H7 (cell line): ENCODE measurements around the gene ANO1. TPM values are rescaled to one million over a fixed set of nuclear protein-coding genes. Genes with fewer than 3 reads are reported as not detected.

Experiments
- DNase-seq: peaks from one replicate; pipeline ENCODE4 v3.0.0; 2012
- H3K27me3 ChIP-seq: 2 replicates; pipeline ENCODE4 v1.6.0; 2011; ENCODE audit warnings: mild to moderate bottlenecking, low read length; ENCODE audit not compliant: control insufficient read depth, insufficient read depth
- H3K36me3 ChIP-seq: replicated peaks from 2 replicates; pipeline ENCODE4 v1.5.1; 2011; ENCODE audit warnings: low read length; ENCODE audit not compliant: control insufficient read depth, insufficient read depth
- H3K4me3 ChIP-seq: 2 replicates; pipeline ENCODE4 v1.5.1; 2011; ENCODE audit warnings: low read depth, mild to moderate bottlenecking, control low read depth, low read length, moderate library complexity; ENCODE audit not compliant: insufficient read depth
- total RNA-seq: library from RNA; depleted of rRNA; stranded (reverse); fragments of >200 nt; shearing (Covaris generic); gene quantifications from 2 replicates; pipeline ENCODE4 v1.2.3, GENCODE V29; 2014

ANO1 gene
- total RNA-seq, 1 experiment from 2014 or later, result 1.1 TPM

GRCh38 chr11:70118642-70119041 is 40.5 kb downstream of the ANO1 start:
- DNase-seq, result no peak
- no peaks in the 10 kb centered on the region for H3K27me3 ChIP-seq
- H3K4me3 ChIP-seq, result no peak overlapping the region
- H3K36me3 ChIP-seq, result no peaks in the 10 kb centered on the region

GRCh38 chr11:70119502-70119901 is 41.4 kb downstream of the ANO1 start:
- Histone ChIP-seq H3K4me3 (no peak overlapping the region), H3K27me3 (no peaks in the 10 kb centered on the region), H3K36me3 (no peaks in the 10 kb centered on the region)
- no peak for DNase-seq

GRCh38 chr11:70120674-70121073 is 42.6 kb downstream of the ANO1 start:
- DNase-seq, result no peak
- no peak overlapping the region for H3K4me3 ChIP-seq
- no peaks in the 10 kb centered on the region for H3K36me3 ChIP-seq
- H3K27me3 ChIP-seq, result no peaks in the 10 kb centered on the region

DNA sequence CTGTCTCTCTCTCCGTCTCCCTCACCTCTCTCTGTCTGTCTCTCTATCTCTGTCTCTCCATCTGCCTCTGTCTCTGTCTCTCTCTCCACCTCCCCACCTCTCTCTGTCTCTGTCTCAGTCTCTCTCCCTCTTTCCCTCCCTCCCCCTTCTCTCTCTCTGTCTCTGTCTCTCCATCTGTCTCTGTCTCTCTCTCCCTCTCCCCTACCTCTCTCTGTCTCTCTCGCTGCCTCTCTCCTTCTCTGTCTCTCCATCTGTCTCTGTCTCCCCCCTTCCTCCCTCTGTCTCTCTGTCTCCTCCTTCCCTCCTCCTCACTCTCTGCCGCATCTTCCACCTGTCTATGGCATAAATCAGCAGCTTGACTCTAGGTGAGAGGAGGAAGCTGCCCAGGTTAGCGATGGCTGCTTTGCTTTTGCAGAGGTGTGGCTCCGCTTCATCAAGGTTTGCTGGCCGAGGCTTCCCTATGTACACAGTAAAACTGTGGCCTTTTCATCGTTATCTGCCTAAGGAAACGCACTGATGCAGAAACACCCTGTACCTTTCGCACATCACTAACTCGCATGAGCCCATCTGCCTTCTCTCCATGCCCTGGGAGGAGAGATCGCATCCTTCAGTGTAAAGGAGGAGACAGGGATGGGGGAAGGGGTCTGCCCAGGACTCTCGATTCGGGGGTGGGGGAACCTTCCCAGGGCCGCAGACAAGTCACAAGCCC is 44.5 kb downstream of the ANO1 start:
- no peak for DNase-seq
- Histone ChIP-seq H3K36me3 (no peaks in the 10 kb centered on the region), H3K27me3 (no peaks in the 10 kb centered on the region), H3K4me3 (no peak overlapping the region)

GRCh38 chr11:70123711-70124110 is 45.6 kb downstream of the ANO1 start:
- H3K27me3 ChIP-seq, result no peaks in the 10 kb centered on the region
- H3K36me3 ChIP-seq, result no peaks in the 10 kb centered on the region
- no peak for DNase-seq
- no peak overlapping the region for H3K4me3 ChIP-seq

DNA sequence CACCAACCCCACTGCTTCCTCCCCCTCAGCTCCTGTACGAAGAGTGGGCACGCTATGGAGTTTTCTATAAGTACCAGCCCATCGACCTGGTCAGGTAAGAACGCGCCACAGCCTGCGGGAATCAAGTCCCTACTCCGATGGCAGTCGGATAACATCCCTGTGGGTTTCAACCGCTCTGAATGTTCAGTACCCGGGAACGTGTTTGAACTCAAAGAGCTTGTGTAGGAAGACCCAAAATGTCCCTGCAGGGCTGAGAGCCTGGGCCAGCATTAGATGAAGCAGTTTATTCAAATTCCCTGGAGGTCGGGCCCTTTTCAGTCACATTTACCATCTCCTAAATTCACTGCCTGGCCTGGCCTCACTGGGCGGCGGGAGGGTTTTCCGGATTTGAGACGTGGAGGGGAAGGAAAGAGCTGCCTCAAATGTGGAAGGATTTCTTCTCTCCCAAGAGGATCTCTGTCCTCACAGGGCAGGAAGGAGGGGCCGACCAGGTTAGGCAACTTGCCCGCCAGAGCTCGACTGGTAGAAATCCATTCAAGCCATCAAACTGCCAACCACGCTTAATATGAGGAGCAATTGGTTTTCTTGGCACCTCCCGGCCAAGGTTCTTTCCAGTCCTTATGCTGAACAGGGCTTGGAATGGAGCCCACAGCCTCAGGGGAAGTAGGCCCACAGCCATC is 46.3 kb downstream of the ANO1 start:
- Histone ChIP-seq H3K4me3 (no peak overlapping the region), H3K36me3 (no peaks in the 10 kb centered on the region), H3K27me3 (no peaks in the 10 kb centered on the region)
- DNase-seq, result no peak

GRCh38 chr11:70126494-70126893 is 48.4 kb downstream of the ANO1 start:
- H3K27me3 ChIP-seq, result no peaks in the 10 kb centered on the region
- no peak for DNase-seq
- H3K4me3 ChIP-seq, result no peak overlapping the region
- no peaks in the 10 kb centered on the region for H3K36me3 ChIP-seq

- peak; percentile 54 for DNase-seq
- Histone ChIP-seq H3K36me3 (no peaks in the 10 kb centered on the region), H3K4me3 (no peak overlapping the region), H3K27me3 (no peaks in the 10 kb centered on the region; the same call in 1 of the 2 replicates)
Measured at GRCh38 chr11:70127653-70128434, 49.7 kb downstream of the ANO1 start.

- Histone ChIP-seq H3K36me3 (no peaks in the 10 kb centered on the region), H3K4me3 (no peak overlapping the region), H3K27me3 (no peaks in the 10 kb centered on the region; the same call in 1 of the 2 replicates)
- DNase-seq, result peak; percentile 83
Measured at GRCh38 chr11:70128435-70128906, 50.4 kb downstream of the ANO1 start.

- peak; percentile 62 for DNase-seq
- no peak overlapping the region for H3K4me3 ChIP-seq
- H3K36me3 ChIP-seq, result no peaks in the 10 kb centered on the region
- H3K27me3 ChIP-seq, result no peaks in the 10 kb centered on the region; the same call in 1 of the 2 replicates
Measured at GRCh38 chr11:70129051-70129592, 51.0 kb downstream of the ANO1 start.

- DNase-seq, result no peak
- H3K4me3 ChIP-seq, result no peak overlapping the region
- no peaks in the 10 kb centered on the region for H3K36me3 ChIP-seq
- no peaks in the 10 kb centered on the region; the same call in 1 of the 2 replicates for H3K27me3 ChIP-seq
Measured at GRCh38 chr11:70130636-70131035, 52.5 kb downstream of the ANO1 start.

GRCh38 chr11:70131606-70132190 is 53.6 kb downstream of the ANO1 start:
- no peak for DNase-seq
- Histone ChIP-seq H3K36me3 (no peaks in the 10 kb centered on the region), H3K27me3 (no peaks in the 10 kb centered on the region; the same call in 1 of the 2 replicates), H3K4me3 (no peak overlapping the region)

GRCh38 chr11:70132641-70133040 is 54.5 kb downstream of the ANO1 start:
- no peak for DNase-seq
- no peaks in the 10 kb centered on the region; the same call in 1 of the 2 replicates for H3K27me3 ChIP-seq
- no peak overlapping the region for H3K4me3 ChIP-seq
- H3K36me3 ChIP-seq, result no peaks in the 10 kb centered on the region

DNA sequence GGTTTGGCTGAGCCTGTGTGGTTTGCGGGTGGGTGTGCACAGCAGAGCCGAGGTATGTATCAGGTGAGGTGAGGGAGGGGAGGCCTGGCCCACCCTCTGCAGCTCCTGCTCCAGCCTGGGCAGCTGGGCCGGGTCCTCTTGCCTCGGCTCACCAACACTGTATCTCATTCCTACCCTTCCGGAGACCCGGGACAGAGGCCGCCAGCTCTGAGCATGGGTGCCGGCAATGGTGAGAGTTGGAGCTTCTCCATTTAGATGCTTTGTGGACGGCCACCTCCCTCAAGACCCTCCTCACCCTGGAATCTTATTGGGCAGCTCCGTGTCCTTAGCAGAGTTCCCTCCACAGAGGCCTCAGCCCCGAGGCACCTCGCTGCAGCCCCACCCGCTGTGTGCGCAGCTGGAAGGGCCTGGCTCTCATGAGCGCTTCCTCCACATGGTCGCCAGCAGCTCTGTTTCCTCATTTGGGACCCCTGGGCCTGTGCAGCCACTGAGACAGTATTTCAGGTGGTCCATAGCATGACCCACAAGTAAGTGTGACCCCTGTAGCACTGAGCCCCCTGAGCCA is 55.7 kb downstream of the ANO1 start:
- H3K36me3 ChIP-seq, result no peaks in the 10 kb centered on the region
- H3K27me3 ChIP-seq, result no peaks in the 10 kb centered on the region; the same call in 1 of the 2 replicates
- no peak for DNase-seq
- no peak overlapping the region for H3K4me3 ChIP-seq
